Measurements from ENCODE around the gene KLHL29. TPM values are rescaled to one million over a fixed set of nuclear protein-coding genes. Genes with fewer than 3 reads are reported as not detected.
"Not testable (repeated sequence)": the region's sequence is repeated elsewhere in the genome, so short reads cannot be mapped to it uniquely, and the experiment has no call there.

KLHL29 gene
- total RNA-seq, 4 donors from 2014 or later = 2.2 to 3.3 (median 2.7) TPM

DNA sequence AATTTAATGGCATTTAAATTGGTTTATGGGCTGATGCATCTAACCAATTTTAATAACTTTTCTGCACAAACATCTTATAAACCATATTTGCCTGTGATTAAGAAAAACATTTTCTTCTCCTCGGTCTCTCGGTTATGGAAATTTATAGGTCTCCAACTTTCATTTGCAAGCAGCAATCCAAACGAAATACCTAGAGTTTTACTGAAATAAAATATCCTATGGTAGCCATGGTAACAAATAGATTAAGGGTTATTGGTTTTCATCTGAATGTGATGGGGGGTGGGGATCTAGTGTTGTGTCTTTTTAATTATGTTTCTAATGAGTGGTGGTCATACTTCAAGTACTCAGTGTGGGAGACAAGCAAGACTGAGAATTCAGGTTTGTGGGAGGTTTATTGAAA, 2.9 kb downstream of the KLHL29 start:
- 82 to 91% methylated on average over 3 of the region's 3 CpGs for WGBS, 2 donors
- intact Hi-C loops (cut with DNase I) = no loop called here
- peaks cover 14 to 19% of the 10 kb centered on the region in 2 donors for H3K4me1 ChIP-seq
- no peak for TF ChIP-seq POLR2A (IDR thresholded peaks at IDR 0.05)
- TF ChIP-seq, protein P1, sequence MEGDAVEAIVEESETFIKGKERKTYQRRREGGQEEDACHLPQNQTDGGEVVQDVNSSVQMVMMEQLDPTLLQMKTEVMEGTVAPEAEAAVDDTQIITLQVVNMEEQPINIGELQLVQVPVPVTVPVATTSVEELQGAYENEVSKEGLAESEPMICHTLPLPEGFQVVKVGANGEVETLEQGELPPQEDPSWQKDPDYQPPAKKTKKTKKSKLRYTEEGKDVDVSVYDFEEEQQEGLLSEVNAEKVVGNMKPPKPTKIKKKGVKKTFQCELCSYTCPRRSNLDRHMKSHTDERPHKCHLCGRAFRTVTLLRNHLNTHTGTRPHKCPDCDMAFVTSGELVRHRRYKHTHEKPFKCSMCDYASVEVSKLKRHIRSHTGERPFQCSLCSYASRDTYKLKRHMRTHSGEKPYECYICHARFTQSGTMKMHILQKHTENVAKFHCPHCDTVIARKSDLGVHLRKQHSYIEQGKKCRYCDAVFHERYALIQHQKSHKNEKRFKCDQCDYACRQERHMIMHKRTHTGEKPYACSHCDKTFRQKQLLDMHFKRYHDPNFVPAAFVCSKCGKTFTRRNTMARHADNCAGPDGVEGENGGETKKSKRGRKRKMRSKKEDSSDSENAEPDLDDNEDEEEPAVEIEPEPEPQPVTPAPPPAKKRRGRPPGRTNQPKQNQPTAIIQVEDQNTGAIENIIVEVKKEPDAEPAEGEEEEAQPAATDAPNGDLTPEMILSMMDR (IDR thresholded peaks at IDR 0.05) = no peak
- H3K27me3 ChIP-seq = peaks cover 23% of the 10 kb centered on the region
- no peaks in the 10 kb centered on the region for H3K9me3 ChIP-seq
- DNase-seq = no peak
- no peak overlapping the region for H3K4me3 ChIP-seq (replicated peaks in 1 of 3)
- H3K27ac ChIP-seq = no peak overlapping the region
- no peaks in the 10 kb centered on the region for H3K36me3 ChIP-seq

DNA sequence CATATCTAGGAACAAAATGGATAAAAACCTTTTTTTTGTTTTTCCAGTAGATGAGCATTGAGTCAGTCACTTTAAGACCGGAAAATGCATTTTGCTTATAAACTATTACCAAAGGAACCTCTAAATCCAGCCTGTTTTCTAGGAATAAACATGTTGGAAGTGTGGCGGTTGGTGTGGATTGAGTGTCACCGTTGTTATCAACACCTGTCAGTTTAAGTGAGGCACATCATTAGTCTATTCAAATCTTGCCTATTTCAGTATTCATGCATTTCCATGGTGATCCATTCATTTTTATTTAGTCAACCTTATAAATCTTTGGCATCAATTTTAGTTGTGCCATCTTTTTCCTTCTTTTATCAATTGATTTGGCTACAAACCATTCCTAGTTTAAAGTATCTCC, 3.3 kb downstream of the KLHL29 start:
- H3K4me3 ChIP-seq (replicated peaks in 1 of 3) = no peak overlapping the region
- H3K9me3 ChIP-seq = no peaks in the 10 kb centered on the region
- DNase-seq = no peak
- H3K27ac ChIP-seq = no peak overlapping the region
- TF ChIP-seq, protein P1 (IDR thresholded peaks at IDR 0.05) = no peak
- no peak for TF ChIP-seq POLR2A (IDR thresholded peaks at IDR 0.05)
- WGBS, 2 donors = 95% methylated on average over 3 of the region's 3 CpGs
- intact Hi-C loops (cut with DNase I) = no loop called here
- peaks cover 14 to 19% of the 10 kb centered on the region in 2 donors for H3K4me1 ChIP-seq
- H3K27me3 ChIP-seq = peaks cover 23% of the 10 kb centered on the region
- H3K36me3 ChIP-seq = no peaks in the 10 kb centered on the region

DNA sequence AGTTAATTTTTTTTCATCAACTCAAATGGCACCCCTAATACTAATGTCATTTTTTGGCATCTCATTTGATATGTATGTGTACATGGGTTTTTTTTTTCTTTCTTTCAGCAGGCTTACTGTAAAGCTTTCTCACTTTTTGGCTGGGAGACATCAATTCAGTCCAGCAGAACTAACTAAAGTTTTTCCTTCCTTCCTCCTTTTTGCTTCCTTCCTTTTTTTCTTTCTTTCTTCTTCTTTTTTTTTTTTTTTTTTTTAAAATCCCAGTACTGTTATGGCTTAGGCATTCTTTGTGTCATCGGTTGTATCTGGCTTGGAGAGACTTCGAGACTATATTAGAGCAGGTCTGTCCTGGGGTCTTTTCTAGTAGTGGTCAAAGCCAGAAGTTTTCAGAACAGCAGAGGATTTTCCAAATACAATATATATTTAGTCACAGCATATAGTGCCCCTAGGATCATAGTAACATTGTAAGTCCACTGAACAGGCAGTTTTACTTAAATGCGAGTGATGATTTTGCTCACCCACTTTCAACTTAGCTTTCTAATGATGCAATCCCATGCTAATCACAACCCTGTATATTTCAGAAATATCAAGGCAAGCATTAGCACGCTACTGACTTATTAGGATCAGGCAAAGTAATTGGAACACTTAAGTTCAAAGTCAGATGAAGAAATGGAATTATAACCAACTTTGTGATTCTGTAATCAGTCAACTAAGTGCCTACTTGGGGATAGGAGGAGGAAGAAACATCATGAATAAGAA, 4.0 kb downstream of the KLHL29 start:
- WGBS, 2 donors = 94 to 98% methylated on average over 4 of the region's 4 CpGs
- TF ChIP-seq POLR2A (IDR thresholded peaks at IDR 0.05) = no peak
- TF ChIP-seq, protein P1 (IDR thresholded peaks at IDR 0.05) = no peak
- no peak for DNase-seq
- Histone ChIP-seq H3K27ac (no peak overlapping the region), H3K9me3 (no peaks in the 10 kb centered on the region), H3K4me1 (peaks cover 14 to 19% of the 10 kb centered on the region in 2 donors), H3K27me3 (peaks cover 23% of the 10 kb centered on the region), H3K36me3 (no peaks in the 10 kb centered on the region), H3K4me3 (replicated peaks in 1 of 3) (no peak overlapping the region)
- intact Hi-C loops (cut with DNase I) = no loop called here

DNA sequence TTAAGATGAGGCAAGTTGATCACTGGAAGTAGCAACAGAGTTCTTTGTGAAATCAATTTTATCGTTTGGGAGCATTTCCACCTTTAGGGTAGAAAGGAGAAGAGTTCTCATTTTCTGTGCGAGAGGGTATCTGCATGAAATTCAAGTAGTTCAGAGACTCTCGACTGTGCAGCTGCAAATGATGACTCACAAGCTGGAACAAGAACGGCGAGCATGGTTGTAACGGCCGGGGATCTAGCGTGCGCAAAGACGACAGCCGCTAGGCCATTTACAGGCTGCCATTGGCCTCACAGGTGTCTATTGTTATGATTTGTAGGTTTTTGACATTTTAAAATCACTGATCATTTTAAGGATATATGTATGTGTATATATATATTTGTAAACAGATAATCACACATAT, 5.2 kb downstream of the KLHL29 start:
- no peak for TF ChIP-seq POLR2A (IDR thresholded peaks at IDR 0.05)
- 79 to 85% methylated on average over 11 of the region's 11 CpGs for WGBS, 2 donors
- intact Hi-C loops (cut with DNase I) = no loop called here
- peaks cover 14 to 19% of the 10 kb centered on the region in 2 donors for H3K4me1 ChIP-seq
- H3K36me3 ChIP-seq = no peaks in the 10 kb centered on the region
- no peaks in the 10 kb centered on the region for H3K9me3 ChIP-seq
- H3K27ac ChIP-seq = no peak overlapping the region
- no peak overlapping the region for H3K4me3 ChIP-seq (replicated peaks in 1 of 3)
- H3K27me3 ChIP-seq = peaks cover 23% of the 10 kb centered on the region
- DNase-seq = no peak

DNA sequence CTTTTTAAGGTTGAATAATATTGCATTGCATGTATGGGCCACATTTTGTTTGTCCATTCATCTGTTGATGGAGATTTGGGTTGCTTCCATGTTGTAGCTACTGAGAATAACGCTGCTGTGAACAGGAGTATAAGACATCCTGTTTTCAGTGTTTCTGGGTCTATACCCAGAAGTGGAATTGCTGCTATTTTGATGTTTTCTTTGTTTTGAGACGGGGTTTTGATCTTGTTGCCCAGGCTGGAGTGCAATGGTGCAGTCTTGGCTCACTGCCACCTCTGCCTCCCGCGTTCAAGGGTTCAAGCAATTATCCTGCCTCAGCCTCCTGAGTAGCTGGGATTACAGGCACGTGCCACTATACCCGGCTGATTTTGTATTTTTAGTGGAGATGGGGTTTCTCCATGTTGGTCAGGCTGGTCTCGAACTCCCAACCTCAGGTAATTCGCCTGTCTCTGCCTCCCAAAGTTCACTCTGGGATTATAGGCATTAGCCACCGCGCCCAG, 6.3 kb downstream of the KLHL29 start:
- WGBS, 2 donors = 51 to 60% methylated on average over 10 of the region's 10 CpGs
- DNase-seq; H3K4me3 ChIP-seq (replicated peaks in 1 of 3); H3K36me3 ChIP-seq; H3K27ac ChIP-seq; H3K4me1 ChIP-seq; intact Hi-C loops (cut with DNase I); H3K9me3 ChIP-seq: not testable (repeated sequence)
- peaks cover 17% of the 10 kb centered on the region for H3K27me3 ChIP-seq

DNA sequence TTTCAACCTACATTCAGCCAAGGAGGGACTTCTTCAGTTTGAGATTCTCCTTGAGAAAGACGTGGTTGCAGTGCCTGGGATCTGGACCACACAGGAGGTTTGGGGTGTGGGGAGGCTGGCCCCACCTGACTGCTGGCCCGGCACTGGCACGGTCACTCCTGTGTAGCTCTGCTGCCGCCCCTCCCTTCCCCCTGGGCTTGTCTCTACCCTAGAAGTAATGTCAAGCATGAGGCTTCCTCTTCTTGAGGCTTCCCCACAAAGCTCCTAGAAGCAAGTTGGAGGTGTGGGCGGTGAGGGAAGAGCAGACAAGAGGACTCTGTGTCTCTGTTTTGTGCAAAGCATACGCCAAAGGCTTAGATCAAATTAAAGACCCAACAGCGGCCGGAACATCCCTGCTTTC, 8.7 kb downstream of the KLHL29 start:
- Histone ChIP-seq H3K36me3 (no peaks in the 10 kb centered on the region), H3K27ac (no peak overlapping the region), H3K27me3 (no peaks in the 10 kb centered on the region), H3K9me3 (no peaks in the 10 kb centered on the region), H3K4me1 (no peaks in the 10 kb centered on the region), H3K4me3 (replicated peaks in 1 of 3) (no peak overlapping the region)
- 77 to 78% methylated on average over 8 of the region's 8 CpGs for WGBS, 2 donors
- no peak for DNase-seq
- TF ChIP-seq POLR2A (IDR thresholded peaks at IDR 0.05) = no peak
- TF ChIP-seq, protein P1 (IDR thresholded peaks at IDR 0.05) = no peak
- intact Hi-C loops (cut with DNase I) = no loop called here

Measured in thyroid gland (tissue), 4 donors.